Adrenal gland (tissue), 5 donors: Measurements from ENCODE around the gene ITIH3.

Experiments
- POLR2A ChIP-seq, 2 donors: fragments of 450-650 bp; IDR thresholded peaks; one replicate each; pipeline ENCODE4 v1.6.1; 2017; ENCODE audit warnings: antibody characterized with exemption in 2 of 2, mild to moderate bottlenecking in 2 of 2, moderate library complexity in 1 of 2
- TF ChIP-seq, protein P1 (sequence below), 6 experiments: fragments of 450-650 bp in 4 of 6; fragments of 200-600 bp in 2 of 6; sonication (generic) in 1 of 6; IDR thresholded peaks; 1 replicate in 5 of 6; 2 replicates in 1 of 6; pipeline versions ENCODE4 v1.5.1 to v1.8.0; 2016 to 2021; ENCODE audit warnings: antibody characterized with exemption in 6 of 6, mild to moderate bottlenecking in 2 of 6, moderate library complexity in 1 of 6
- donor health status: DM: no; HTN: no; CAD: no.

- no peak for TF ChIP-seq POLR2A (IDR thresholded peaks at IDR 0.05)
- TF ChIP-seq, protein P1, sequence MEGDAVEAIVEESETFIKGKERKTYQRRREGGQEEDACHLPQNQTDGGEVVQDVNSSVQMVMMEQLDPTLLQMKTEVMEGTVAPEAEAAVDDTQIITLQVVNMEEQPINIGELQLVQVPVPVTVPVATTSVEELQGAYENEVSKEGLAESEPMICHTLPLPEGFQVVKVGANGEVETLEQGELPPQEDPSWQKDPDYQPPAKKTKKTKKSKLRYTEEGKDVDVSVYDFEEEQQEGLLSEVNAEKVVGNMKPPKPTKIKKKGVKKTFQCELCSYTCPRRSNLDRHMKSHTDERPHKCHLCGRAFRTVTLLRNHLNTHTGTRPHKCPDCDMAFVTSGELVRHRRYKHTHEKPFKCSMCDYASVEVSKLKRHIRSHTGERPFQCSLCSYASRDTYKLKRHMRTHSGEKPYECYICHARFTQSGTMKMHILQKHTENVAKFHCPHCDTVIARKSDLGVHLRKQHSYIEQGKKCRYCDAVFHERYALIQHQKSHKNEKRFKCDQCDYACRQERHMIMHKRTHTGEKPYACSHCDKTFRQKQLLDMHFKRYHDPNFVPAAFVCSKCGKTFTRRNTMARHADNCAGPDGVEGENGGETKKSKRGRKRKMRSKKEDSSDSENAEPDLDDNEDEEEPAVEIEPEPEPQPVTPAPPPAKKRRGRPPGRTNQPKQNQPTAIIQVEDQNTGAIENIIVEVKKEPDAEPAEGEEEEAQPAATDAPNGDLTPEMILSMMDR (IDR thresholded peaks at IDR 0.05) = no peak
Measured at GRCh38 chr3:52816654-52817053, 22.1 kb downstream of the ITIH3 start.
